Measurements from ENCODE around the gene WDFY3.

DNA sequence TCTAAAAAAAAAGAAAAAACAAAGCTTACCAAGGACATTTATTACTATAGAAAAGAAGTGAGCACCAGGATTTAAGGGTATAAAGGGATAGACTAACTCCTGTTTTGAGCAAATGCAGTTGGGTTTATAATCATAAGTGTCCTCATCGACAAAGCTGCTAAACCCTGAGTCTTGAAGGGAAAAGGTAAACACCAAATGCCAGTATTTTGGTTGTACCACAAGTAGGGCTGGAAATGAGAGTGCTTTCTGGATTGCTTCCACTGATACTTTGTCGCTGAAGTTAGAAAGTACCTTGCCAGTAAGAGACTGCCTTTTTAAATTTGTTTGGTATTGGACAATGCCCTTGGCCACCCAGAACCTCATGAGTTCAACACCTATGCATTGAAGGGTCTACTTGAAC lies 53.7 kb downstream of the WDFY3 start:
- no peak for TF ChIP-seq EP300 (IDR thresholded peaks at IDR 0.05; ENCODE audit: borderline replicate concordance)
- no peak for TF ChIP-seq TEAD4 (IDR thresholded peaks at IDR 0.05)
